CD4-positive, alpha-beta T cell (primary cell): Measurements from ENCODE around the gene WT1. TPM values are rescaled to one million over a fixed set of nuclear protein-coding genes. Genes with fewer than 3 reads are reported as not detected.

ENCODE experiments used
- ATAC-seq: fragments of 200-7000 bp; cut with Tn5 transposase; one replicate; pipeline ENCODE4 v1.10.0; 2022; ENCODE audit warnings: mild to moderate bottlenecking; ENCODE audit not compliant: poor library complexity
- CTCF ChIA-PET: fragments of 350-600 bp; sonication (Branson Sonifier 250); formaldehyde crosslinking; loops from one replicate; lab custom pipeline; 2021; ENCODE audit warnings: antibody characterized with exemption, inconsistent platforms; lab: Charles Lee
- POLR2A ChIA-PET: fragments of 350-600 bp; sonication (Branson Sonifier 250); formaldehyde crosslinking; loops from one replicate; lab custom pipeline; 2021; ENCODE audit warnings: antibody characterized with exemption, inconsistent platforms; lab: Charles Lee
- DNase-seq, 14 experiments: peaks; one replicate each; pipeline ENCODE4 v3.0.0-alpha.2; 2013 to 2020; ENCODE audit warnings: mixed read lengths in 2 of 14
- H3K27ac ChIP-seq, 2 donors: one replicate each; pipeline versions ENCODE4 v1.5.1 to v1.7.0; 2013; ENCODE audit warnings: low read length in 2 of 2, low read depth in 1 of 2, mild to moderate bottlenecking in 1 of 2
- H3K27me3 ChIP-seq, 2 experiments: 1 replicate in 1 of 2; 2 replicates in 1 of 2; pipeline versions ENCODE4 v1.6.1 to v1.7.0; 2013; ENCODE audit warnings: low read length in 2 of 2, control low read depth in 1 of 2, mild to moderate bottlenecking in 1 of 2, moderate library complexity in 1 of 2; ENCODE audit not compliant: insufficient read depth in 2 of 2, control insufficient read depth in 1 of 2
- H3K36me3 ChIP-seq: one replicate; pipeline ENCODE4 v1.6.1; 2013; ENCODE audit warnings: low read length, control low read depth; ENCODE audit not compliant: insufficient read depth
- H3K4me1 ChIP-seq: one replicate; pipeline ENCODE4 v1.6.1; 2013; ENCODE audit warnings: low read length, control low read depth; ENCODE audit not compliant: insufficient read depth
- H3K4me3 ChIP-seq: one replicate; pipeline ENCODE4 v1.5.1; 2013; ENCODE audit warnings: mild to moderate bottlenecking, low read length, moderate library complexity
- H3K9me3 ChIP-seq, 2 experiments: 1 replicate in 1 of 2; 2 replicates in 1 of 2; pipeline versions ENCODE4 v1.6.1 to v1.7.0; 2013; ENCODE audit warnings: low read length in 2 of 2, mild to moderate bottlenecking in 2 of 2, control low read depth in 1 of 2, moderate library complexity in 1 of 2; ENCODE audit not compliant: control insufficient read depth in 1 of 2, insufficient read depth in 1 of 2
- H3K27ac Mint-ChIP-seq: one replicate; pipeline ENCODE4 v1.8.0; 2020; ENCODE audit warnings: mixed read lengths
- H3K27me3 Mint-ChIP-seq: one replicate; pipeline ENCODE4 v1.8.0; 2021; ENCODE audit warnings: mixed read lengths
- H3K36me3 Mint-ChIP-seq: one replicate; pipeline ENCODE4 v1.8.0; 2021; ENCODE audit warnings: low read depth, mixed read lengths
- H3K4me1 Mint-ChIP-seq: one replicate; pipeline ENCODE4 v1.8.0; 2021; ENCODE audit warnings: low read depth, mixed read lengths
- H3K4me3 Mint-ChIP-seq: one replicate; pipeline ENCODE4 v1.8.0; 2020; ENCODE audit warnings: mild to moderate bottlenecking, mixed read lengths
- H3K9me3 Mint-ChIP-seq: one replicate; pipeline ENCODE4 v1.8.0; 2020; ENCODE audit warnings: mixed read lengths
- CTCF ChIP-seq: fragments of 200-600 bp; IDR thresholded peaks from one replicate; pipeline ENCODE4 v1.8.0; 2022; ENCODE audit warnings: antibody characterized with exemption, mild to moderate bottlenecking
- intact Hi-C, 2 experiments: fragments of 100-400 bp; cut with DNase I in 1 of 2; cut with micrococcal nuclease in 1 of 2; formaldehyde crosslinking; loops; one replicate each; pipeline versions ENCODE4 v1.15.1 to v1.9.0; 2023 to 2025; cut with DNase I, micrococcal nuclease
- total RNA-seq, 174 experiments: library from RNA in 2 of 174; stranded (reverse) in 2 of 174; gene quantifications; one replicate each; pipeline ENCODE4 v1.2.3 and lab custom pipeline; 2021 to 2026

The WT1 gene
- total RNA-seq, 2 experiments from 2014 or later: not detected

DNA sequence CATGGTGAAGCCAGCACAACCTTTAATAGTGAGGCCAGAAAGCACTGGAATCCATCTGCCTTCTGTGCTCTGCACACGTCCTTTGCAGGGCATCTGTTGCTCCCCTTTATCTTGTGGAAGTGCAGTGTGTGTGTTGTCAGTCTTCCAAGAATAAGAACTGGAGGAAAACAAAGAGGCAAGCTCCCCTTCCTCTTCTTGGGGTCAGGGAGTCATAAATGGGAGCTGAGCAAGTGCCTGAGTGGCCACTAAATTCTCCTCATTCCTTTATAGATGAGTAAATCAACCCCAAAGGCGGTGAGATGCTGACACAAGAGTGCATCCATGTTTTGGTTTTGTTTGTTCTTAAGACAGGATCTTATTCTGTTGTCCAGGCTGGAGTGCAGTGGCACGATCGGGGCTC is 38.3 kb downstream of the WT1 start:
- Mint-ChIP-seq H3K4me1 (no peaks in the 10 kb centered on the region), H3K9me3 (no peaks in the 10 kb centered on the region), H3K4me3 (no peak overlapping the region), H3K27ac (no peak overlapping the region), H3K27me3 (peaks cover 28% of the 10 kb centered on the region), H3K36me3 (no peaks in the 10 kb centered on the region)
- no peaks in the 10 kb centered on the region for H3K36me3 ChIP-seq
- POLR2A ChIA-PET: no interaction called here
- H3K9me3 ChIP-seq: no peaks in the 10 kb centered on the region
- H3K4me3 ChIP-seq: no peak overlapping the region
- TF ChIP-seq CTCF: no peak
- H3K27ac ChIP-seq: no peak overlapping the region
- H3K4me1 ChIP-seq: no peaks in the 10 kb centered on the region
- CTCF ChIA-PET: no interaction called here
- ATAC-seq (no peak), DNase-seq (no peak)
- peaks cover 0 to 4% of the 10 kb centered on the region in 2 experiments for H3K27me3 ChIP-seq
- intact Hi-C loops: no loop called here

DNA sequence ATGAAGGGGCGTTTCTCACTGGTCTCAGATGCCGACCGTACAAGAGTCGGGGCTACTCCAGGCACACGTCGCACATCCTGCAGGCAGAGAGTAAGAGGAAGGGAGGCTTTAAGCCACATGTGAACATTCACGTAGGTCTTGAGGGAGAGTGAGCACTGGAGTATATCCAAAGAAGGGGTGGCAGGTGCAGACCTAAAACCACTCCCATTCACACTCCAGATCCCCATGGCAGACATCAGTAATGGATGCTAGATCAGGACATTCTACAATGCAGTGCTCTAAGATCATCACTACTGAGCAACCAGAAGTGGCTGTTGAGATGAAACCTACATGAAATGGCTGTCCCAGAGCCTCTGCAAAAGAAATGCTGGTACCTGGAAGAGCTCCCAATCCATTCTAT is 39.0 kb downstream of the WT1 start:
- no peaks in the 10 kb centered on the region for H3K4me1 ChIP-seq
- intact Hi-C loops: no loop called here
- H3K9me3 ChIP-seq: no peaks in the 10 kb centered on the region
- ChIA-PET CTCF (no interaction called here), POLR2A (no interaction called here)
- no peak overlapping the region for H3K4me3 Mint-ChIP-seq
- no peaks in the 10 kb centered on the region for H3K9me3 Mint-ChIP-seq
- peaks cover 0 to 4% of the 10 kb centered on the region in 2 experiments for H3K27me3 ChIP-seq
- no peak for TF ChIP-seq CTCF
- H3K27me3 Mint-ChIP-seq: peaks cover 27% of the 10 kb centered on the region
- no peak overlapping the region for H3K4me3 ChIP-seq
- no peaks in the 10 kb centered on the region for H3K36me3 Mint-ChIP-seq
- ATAC-seq (no peak), DNase-seq (no peak)
- H3K36me3 ChIP-seq: no peaks in the 10 kb centered on the region
- H3K27ac Mint-ChIP-seq: no peak overlapping the region
- H3K4me1 Mint-ChIP-seq: no peaks in the 10 kb centered on the region
- H3K27ac ChIP-seq: no peak overlapping the region

DNA sequence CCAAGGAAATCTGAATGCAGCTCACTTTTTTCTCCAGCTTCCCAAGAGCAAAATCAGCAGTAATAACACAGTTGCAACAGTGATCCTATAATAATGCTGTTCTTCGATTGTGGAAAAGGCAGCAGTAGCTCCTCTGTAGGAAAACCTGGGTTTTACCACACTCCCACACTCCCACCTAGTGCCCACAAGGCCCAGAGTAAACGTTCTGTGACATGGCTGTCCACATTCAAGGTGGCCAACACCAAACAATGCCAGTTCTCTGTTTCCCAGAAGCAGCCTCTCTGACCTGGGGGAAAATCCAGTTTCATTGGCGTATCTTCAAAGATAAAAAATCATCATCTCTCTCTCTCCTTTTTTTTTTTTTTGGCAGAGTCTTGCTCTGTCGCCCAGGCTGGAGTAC is 40.2 kb downstream of the WT1 start:
- CTCF ChIA-PET: interaction anchor here (1.0 kb wide), 1 partner anchor 16 kb away, joined by 3 read pairs; no protein-coding TSS in a partner anchor
- POLR2A ChIA-PET: no interaction called here
- intact Hi-C loops: no loop called here

More for the DNA sequence above, 40.2 kb downstream of the WT1 start:
- H3K27ac ChIP-seq: no peak overlapping the region
- Mint-ChIP-seq H3K4me3 (no peak overlapping the region), H3K36me3 (no peaks in the 10 kb centered on the region), H3K27me3 (peaks cover 21% of the 10 kb centered on the region), H3K27ac (no peak overlapping the region), H3K4me1 (no peaks in the 10 kb centered on the region), H3K9me3 (no peaks in the 10 kb centered on the region)
- no peak for ATAC-seq
- H3K4me3 ChIP-seq: no peak overlapping the region
- no peak for TF ChIP-seq CTCF
- no peaks in the 10 kb centered on the region for H3K4me1 ChIP-seq
- no peak for DNase-seq
- no peaks in the 10 kb centered on the region for H3K36me3 ChIP-seq
- H3K27me3 ChIP-seq: peaks cover 0 to 4% of the 10 kb centered on the region in 2 experiments
- H3K9me3 ChIP-seq: no peaks in the 10 kb centered on the region
